Spinal cord (tissue), 10 donors: ENCODE results near the gene POLR3A. TPM values are rescaled to one million over a fixed set of nuclear protein-coding genes. Genes with fewer than 3 reads are reported as not detected.
"Not testable (repeated sequence)": the region's sequence is repeated elsewhere in the genome, so short reads cannot be mapped to it uniquely, and the experiment has no call there.

Experiments
- DNase-seq, 6 donors: peaks; one replicate each; pipeline versions ENCODE4 v3.0.0 to v3.0.0-alpha.2; 2013 to 2015; ENCODE audit warnings: low spot score in 6 of 6, low read depth in 4 of 6
- H3K27ac ChIP-seq: one replicate; pipeline ENCODE4 v1.5.1; 2013; ENCODE audit warnings: low read depth, low read length, control low read depth
- H3K27me3 ChIP-seq: one replicate; pipeline ENCODE4 v1.6.1; 2013; ENCODE audit warnings: low read length; ENCODE audit not compliant: control insufficient read depth, insufficient read depth
- H3K36me3 ChIP-seq: one replicate; pipeline ENCODE4 v1.6.1; 2013; ENCODE audit warnings: low read length; ENCODE audit not compliant: control insufficient read depth, insufficient read depth
- H3K4me1 ChIP-seq: one replicate; pipeline ENCODE4 v1.6.1; 2013; ENCODE audit warnings: low read length; ENCODE audit not compliant: control insufficient read depth, insufficient read depth
- H3K4me3 ChIP-seq: one replicate; pipeline ENCODE4 v1.5.1; 2013; ENCODE audit warnings: low read depth, low read length, control low read depth
- H3K9me3 ChIP-seq: one replicate; pipeline ENCODE4 v1.6.1; 2013; ENCODE audit warnings: low read length; ENCODE audit not compliant: control insufficient read depth, insufficient read depth
- WGBS: methylation state at CpG from one replicate; pipeline ENCODE4 v1.1.5; 2013; ENCODE audit warnings: missing lambda C conversion rate; ENCODE audit not compliant: insufficient coverage; 5-methylcytosine and 5-hydroxymethylcytosine counted together
- polyA plus RNA-seq, 2 donors: library from polyadenylated mRNA; unstranded; fragments of 120-200 nt; gene quantifications; one replicate each; pipeline ENCODE4 v1.2.1, GENCODE V29; 2013; ENCODE audit not compliant: insufficient read length in 2 of 2
- total RNA-seq, 2 donors: library from RNA; depleted of rRNA in 1 of 2; stranded (reverse); fragments of 120-200 nt in 1 of 2; fragments of >200 nt in 1 of 2; gene quantifications; one replicate each; pipeline versions ENCODE4 v1.2.3 to v1.2.4, GENCODE V29; 2013 to 2014
- donor health status: healthy.

Gene POLR3A
- total and polyA plus RNA-seq, 4 donors = 15.3 to 25.8 (median 22.9) TPM

GRCh38 chr10:78066728-78067430 lies 37.6 kb upstream of the POLR3A start:
- H3K4me1 ChIP-seq = peaks cover 23% of the 10 kb centered on the region
- no peaks in the 10 kb centered on the region for H3K9me3 ChIP-seq
- no peaks in the 10 kb centered on the region for H3K36me3 ChIP-seq
- H3K4me3 ChIP-seq = no peak overlapping the region
- WGBS = 86% methylated on average over 9 of the region's 11 CpGs
- no peak overlapping the region for H3K27ac ChIP-seq
- no peak for DNase-seq
- no peaks in the 10 kb centered on the region for H3K27me3 ChIP-seq

DNA sequence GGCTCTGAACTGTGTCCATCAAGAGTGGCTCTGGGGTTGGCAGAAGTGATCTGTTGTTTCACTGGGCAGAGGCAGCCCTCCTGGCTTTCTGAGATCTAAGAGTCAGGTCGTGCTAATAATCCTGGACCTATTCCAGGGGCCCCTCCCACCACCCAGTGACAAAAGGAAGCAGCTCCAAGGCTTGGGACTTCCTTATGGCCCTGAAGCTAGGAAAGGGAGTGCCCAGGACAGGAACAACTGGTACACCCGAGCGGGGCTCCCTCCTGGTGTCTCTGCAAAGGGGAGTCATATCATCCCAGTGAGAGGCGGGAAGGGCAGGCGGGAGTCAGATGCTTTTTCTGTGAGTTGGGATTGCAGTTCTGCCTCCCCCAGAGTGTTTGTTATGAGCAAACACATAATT lies 36.7 kb upstream of the POLR3A start:
- Histone ChIP-seq H3K4me3 (no peak overlapping the region), H3K36me3 (no peaks in the 10 kb centered on the region), H3K4me1 (peaks cover 18% of the 10 kb centered on the region), H3K27ac (no peak overlapping the region), H3K9me3 (no peaks in the 10 kb centered on the region), H3K27me3 (no peaks in the 10 kb centered on the region)
- WGBS = 67% methylated on average over 3 of the region's 5 CpGs
- peak in 1 of 6 donors; percentile 21 for DNase-seq

DNA sequence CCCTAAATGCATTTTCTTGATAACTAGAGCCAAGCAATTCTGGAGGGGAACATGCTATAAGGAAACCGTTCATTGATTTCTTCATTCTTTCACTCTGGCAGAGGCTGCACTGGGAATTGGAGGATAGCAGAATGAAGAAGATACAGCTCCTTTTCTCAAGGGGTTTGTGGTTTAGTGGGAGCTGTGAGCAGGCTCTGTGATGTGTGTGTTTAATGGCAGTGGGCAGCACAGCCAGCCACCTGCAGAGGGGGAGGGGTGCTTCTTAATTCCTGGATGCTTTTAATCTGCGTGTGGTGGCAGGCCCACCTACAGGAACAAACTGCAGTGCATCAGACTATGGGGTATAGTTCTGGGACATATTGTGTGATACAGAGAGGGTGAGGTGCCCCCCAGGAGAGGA lies 36.3 kb upstream of the POLR3A start:
- Histone ChIP-seq H3K4me1 (peaks cover 14% of the 10 kb centered on the region), H3K36me3 (no peaks in the 10 kb centered on the region), H3K27me3 (no peaks in the 10 kb centered on the region), H3K9me3 (no peaks in the 10 kb centered on the region), H3K4me3 (no peak overlapping the region), H3K27ac (no peak overlapping the region)
- DNase-seq = peak in 1 of 6 donors; percentile 79
- 57% methylated on average over 1 of the region's 2 CpGs for WGBS

DNA sequence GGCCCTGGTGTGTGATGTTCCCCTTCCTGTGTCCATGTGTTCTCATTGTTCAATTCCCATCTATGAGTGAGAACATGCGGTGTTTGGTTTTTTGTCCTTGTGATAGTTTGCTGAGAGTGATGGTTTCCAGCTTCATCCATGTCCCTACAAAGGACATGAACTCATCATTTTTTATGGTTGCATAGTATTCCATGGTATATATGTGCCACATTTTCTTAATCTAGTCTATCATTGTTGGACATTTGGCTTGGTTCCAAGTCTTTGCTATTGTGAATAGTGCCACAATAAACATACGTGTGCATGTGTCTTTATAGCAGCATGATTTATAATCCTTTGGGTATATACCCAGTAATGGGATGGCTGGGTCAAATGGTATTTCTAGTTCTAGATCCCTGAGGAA lies 35.6 kb upstream of the POLR3A start:
- peaks cover 17% of the 10 kb centered on the region for H3K4me1 ChIP-seq
- not testable (repeated sequence) for H3K36me3 ChIP-seq, DNase-seq, H3K4me3 ChIP-seq, H3K27ac ChIP-seq, H3K27me3 ChIP-seq, H3K9me3 ChIP-seq
- no CpG with 5 or more reads among the region's 2 CpGs for WGBS

- no peak for DNase-seq
- Histone ChIP-seq H3K27ac (no peak overlapping the region), H3K9me3 (no peaks in the 10 kb centered on the region), H3K4me3 (no peak overlapping the region), H3K27me3 (no peaks in the 10 kb centered on the region), H3K36me3 (no peaks in the 10 kb centered on the region), H3K4me1 (peaks cover 18% of the 10 kb centered on the region)
- 100% methylated on average over 1 of the region's 2 CpGs for whole genome bisulfite sequencing
Measured at GRCh38 chr10:78063236-78063635, 33.9 kb upstream of the POLR3A start.

GRCh38 chr10:78062296-78062695 lies 33.0 kb upstream of the POLR3A start:
- no peak for DNase-seq
- H3K36me3 ChIP-seq = no peaks in the 10 kb centered on the region
- no peaks in the 10 kb centered on the region for H3K27me3 ChIP-seq
- no peaks in the 10 kb centered on the region for H3K9me3 ChIP-seq
- WGBS = 100% methylated on average over 2 of the region's 5 CpGs
- no peak overlapping the region for H3K27ac ChIP-seq
- no peak overlapping the region for H3K4me3 ChIP-seq
- peaks cover 17% of the 10 kb centered on the region for H3K4me1 ChIP-seq

DNA sequence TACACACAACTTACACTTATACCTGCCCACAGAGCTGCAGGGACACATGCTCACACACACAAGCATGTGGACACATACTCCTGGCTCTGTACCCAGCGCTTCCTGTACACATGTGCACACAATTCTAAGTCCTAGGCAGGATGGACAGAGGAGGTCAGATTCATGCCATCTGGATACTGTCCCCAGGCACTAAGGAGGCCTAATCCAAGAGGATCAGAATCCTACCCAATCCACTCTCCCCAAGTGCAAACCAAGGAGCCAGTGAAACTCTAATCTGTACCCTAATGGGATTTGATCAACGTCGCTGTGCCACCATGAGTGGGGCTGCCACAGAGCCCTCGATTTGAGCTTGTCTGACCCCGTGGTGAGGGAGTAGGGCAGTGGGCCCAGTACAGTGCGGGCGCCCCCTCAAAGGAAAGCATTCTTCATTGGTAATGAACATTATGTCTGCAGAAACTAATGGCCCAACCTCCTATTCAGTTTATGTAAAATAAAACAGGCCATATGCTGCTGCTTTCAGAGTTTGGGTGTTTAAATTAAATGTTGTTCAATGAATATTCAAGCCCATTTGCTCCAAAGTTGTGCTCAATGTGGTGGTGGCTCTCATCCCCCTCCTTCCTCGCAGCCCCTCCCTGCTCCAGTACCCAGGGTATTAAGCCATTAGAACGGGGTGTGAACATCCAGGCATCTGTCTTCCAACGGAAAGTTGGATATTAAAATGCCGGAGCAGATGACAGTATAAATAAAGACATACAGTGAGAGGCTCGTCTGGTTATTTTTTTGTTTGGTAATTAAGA lies 30.8 kb upstream of the POLR3A start:
- Histone ChIP-seq H3K36me3 (no peaks in the 10 kb centered on the region), H3K27ac (no peak overlapping the region), H3K27me3 (no peaks in the 10 kb centered on the region), H3K4me3 (no peak overlapping the region), H3K4me1 (peaks cover 4% of the 10 kb centered on the region), H3K9me3 (no peaks in the 10 kb centered on the region)
- WGBS = 54% methylated on average over 4 of the region's 12 CpGs
- DNase-seq = peak in 2 of 6 donors; percentile 83 to 91

DNA sequence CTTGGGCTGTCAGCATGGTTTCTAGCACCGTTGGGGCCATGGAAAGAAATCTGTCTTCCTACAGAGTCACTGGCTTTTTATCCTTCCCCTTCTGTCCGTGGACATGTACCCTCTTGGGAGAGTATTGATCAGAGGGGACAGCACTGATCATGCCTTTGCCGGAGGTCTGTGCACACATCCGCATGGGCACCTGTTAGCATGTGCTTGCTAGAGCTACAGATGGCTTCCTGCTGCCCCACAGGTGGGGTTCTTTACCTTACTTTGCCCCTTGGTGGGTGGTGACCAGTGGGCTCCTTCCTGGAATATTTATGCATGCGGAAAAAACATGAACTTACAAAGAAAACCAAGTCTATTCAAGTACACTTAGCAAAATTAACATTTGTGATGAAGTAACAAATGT lies 29.2 kb upstream of the POLR3A start:
- WGBS = 0% methylated on average over 1 of the region's 5 CpGs
- no peak for DNase-seq
- peaks cover 4% of the 10 kb centered on the region for H3K4me1 ChIP-seq
- H3K27me3 ChIP-seq = no peaks in the 10 kb centered on the region
- no peak overlapping the region for H3K27ac ChIP-seq
- no peaks in the 10 kb centered on the region for H3K36me3 ChIP-seq
- H3K4me3 ChIP-seq = no peak overlapping the region
- H3K9me3 ChIP-seq = no peaks in the 10 kb centered on the region

- Histone ChIP-seq H3K4me1 (peaks cover 6% of the 10 kb centered on the region), H3K9me3 (no peaks in the 10 kb centered on the region), H3K27ac (no peak overlapping the region), H3K27me3 (no peaks in the 10 kb centered on the region), H3K36me3 (no peaks in the 10 kb centered on the region), H3K4me3 (no peak overlapping the region)
- WGBS = 80% methylated on average over 1 of the region's 7 CpGs
- no peak for DNase-seq
Measured at GRCh38 chr10:78053211-78053868, 24.0 kb upstream of the POLR3A start.
